H54 (cell line): Measurements from ENCODE around the gene CARHSP1.
"Not testable (repeated sequence)": the region's sequence is repeated elsewhere in the genome, so short reads cannot be mapped to it uniquely, and the experiment has no call there.

ENCODE experiments used
- DNase-seq: peaks from one replicate; pipeline ENCODE4 v3.0.0; 2011; ENCODE audit warnings: low spot score, mixed read lengths; ENCODE audit not compliant: insufficient read length
- FAIRE-seq: peaks from 3 replicates; lab custom pipeline; 2011; peaks lifted over from hg19 to GRCh38; lab: Jason Lieb, UNC
- POLR2A ChIP-seq: IDR thresholded peaks from 2 replicates; pipeline ENCODE4 v1.6.1; 2011; ENCODE audit warnings: low read depth, mild to moderate bottlenecking, low read length

Gene CARHSP1

GRCh38 chr16:8868416-8869211 is at the start of gene CARHSP1:
Gene CARHSP1, minus strand, starts transcription at chr16:8869006. Its CDS starts 9,678 bp downstream, at chr16:8859328.
- FAIRE-seq (no peak), DNase-seq (peak; percentile 89)
- TF ChIP-seq POLR2A = peak; percentile 41; the same call in 1 of the 2 replicates

GRCh38 chr16:8917336-8917735 is 48.5 kb upstream of the CARHSP1 start:
- DNase-seq, FAIRE-seq: not testable (repeated sequence)

GRCh38 chr16:8916541-8917225 is 47.9 kb upstream of the CARHSP1 start:
- FAIRE-seq = no peak
- no peak for TF ChIP-seq POLR2A
- no peak for DNase-seq

GRCh38 chr16:8915722-8916301 is 47.0 kb upstream of the CARHSP1 start:
- FAIRE-seq (no peak), DNase-seq (no peak)
- TF ChIP-seq POLR2A = no peak

GRCh38 chr16:8914098-8914497 is 45.3 kb upstream of the CARHSP1 start:
- FAIRE-seq (no peak), DNase-seq (no peak)
- no peak for TF ChIP-seq POLR2A

- no peak for FAIRE-seq
These were observed 44.0 kb upstream of the CARHSP1 start for GRCh38 chr16:8912793-8913192.

GRCh38 chr16:8910811-8911210 is 42.0 kb upstream of the CARHSP1 start:
- TF ChIP-seq POLR2A = no peak
- FAIRE-seq (no peak), DNase-seq (no peak)

More at GRCh38 chr16:8912793-8913192, 44.0 kb upstream of the CARHSP1 start:
- TF ChIP-seq POLR2A = no peak
- DNase-seq = no peak

- no peak for DNase-seq
- FAIRE-seq = no peak
- no peak for TF ChIP-seq POLR2A
These were observed 40.1 kb upstream of the CARHSP1 start for GRCh38 chr16:8908810-8909468.

- no peak for FAIRE-seq
- DNase-seq = no peak
- TF ChIP-seq POLR2A = no peak
These were observed 38.3 kb upstream of the CARHSP1 start for GRCh38 chr16:8907096-8907495.

GRCh38 chr16:8905795-8906591 is 37.2 kb upstream of the CARHSP1 start:
- no peak for TF ChIP-seq POLR2A
- DNase-seq (no peak), FAIRE-seq (no peak)

GRCh38 chr16:8905168-8905762 is 36.5 kb upstream of the CARHSP1 start:
- DNase-seq (no peak), FAIRE-seq (peak; percentile 20)
- no peak for TF ChIP-seq POLR2A

- DNase-seq (no peak), FAIRE-seq (no peak)
- TF ChIP-seq POLR2A = no peak
These were observed 35.2 kb upstream of the CARHSP1 start for GRCh38 chr16:8904018-8904430.

- DNase-seq (no peak), FAIRE-seq (no peak)
- no peak for TF ChIP-seq POLR2A
These were observed 34.2 kb upstream of the CARHSP1 start for GRCh38 chr16:8903004-8903403.
